BE2C (cell line): Measurements from ENCODE around the gene KIF14.

ENCODE experiments used
- DNase-seq: peaks from one replicate; pipeline ENCODE4 v3.0.0-alpha.2; 2020
- H3K27me3 ChIP-seq: fragments of 250-450 bp; sonication (Bioruptor Pico); 2 replicates; pipeline ENCODE4 v1.5.1; 2020; ENCODE audit warnings: mild to moderate bottlenecking
- H3K36me3 ChIP-seq: fragments of 250-450 bp; sonication (Bioruptor Pico); 2 replicates; pipeline ENCODE4 v1.5.1; 2020; ENCODE audit warnings: mild to moderate bottlenecking
- H3K4me1 ChIP-seq: fragments of 250-450 bp; sonication (Bioruptor Pico); 2 replicates; pipeline ENCODE4 v1.5.1; 2020
- H3K4me3 ChIP-seq: 2 replicates; pipeline ENCODE4 v1.5.1; 2011; ENCODE audit warnings: low read depth, low read length
- H3K9me3 ChIP-seq: fragments of 250-450 bp; sonication (Bioruptor Pico); 2 replicates; pipeline ENCODE4 v1.5.1; 2020
- CTCF ChIP-seq: IDR thresholded peaks from 2 replicates; pipeline ENCODE4 v1.5.1; 2012; ENCODE audit warnings: mild to moderate bottlenecking, low read depth, low read length

KIF14 gene

GRCh38 chr1:200619894-200620272 is 668 bp downstream of the KIF14 start:
- no peaks in the 10 kb centered on the region for H3K27me3 ChIP-seq
- TF ChIP-seq CTCF: no peak
- H3K9me3 ChIP-seq: no peaks in the 10 kb centered on the region
- peak overlapping the region; percentile 87 for H3K4me3 ChIP-seq
- no peaks in the 10 kb centered on the region for H3K4me1 ChIP-seq
- peaks cover 20% of the 10 kb centered on the region for H3K36me3 ChIP-seq
- no peak for DNase-seq

GRCh38 chr1:200610846-200611245 is 9.7 kb downstream of the KIF14 start:
- no peak for TF ChIP-seq CTCF
- peaks cover 46% of the 10 kb centered on the region for H3K36me3 ChIP-seq
- H3K4me3 ChIP-seq: no peak overlapping the region
- no peaks in the 10 kb centered on the region for H3K9me3 ChIP-seq
- no peaks in the 10 kb centered on the region for H3K27me3 ChIP-seq
- H3K4me1 ChIP-seq: no peaks in the 10 kb centered on the region
- DNase-seq: no peak

GRCh38 chr1:200602632-200603031 is 17.9 kb downstream of the KIF14 start:
- Histone ChIP-seq H3K27me3 (no peaks in the 10 kb centered on the region), H3K36me3 (peaks cover 39% of the 10 kb centered on the region), H3K4me1 (no peaks in the 10 kb centered on the region), H3K9me3 (no peaks in the 10 kb centered on the region), H3K4me3 (no peak overlapping the region)
- DNase-seq: no peak
- TF ChIP-seq CTCF: no peak

- no peak for DNase-seq
- H3K36me3 ChIP-seq: peaks cover 38% of the 10 kb centered on the region
These were observed 30.6 kb downstream of the KIF14 start for GRCh38 chr1:200590001-200590400.

GRCh38 chr1:200588698-200589097 is 31.9 kb downstream of the KIF14 start:
- TF ChIP-seq CTCF: no peak
- Histone ChIP-seq H3K4me1 (no peaks in the 10 kb centered on the region), H3K4me3 (no peak overlapping the region), H3K27me3 (no peaks in the 10 kb centered on the region), H3K9me3 (no peaks in the 10 kb centered on the region), H3K36me3 (peaks cover 42% of the 10 kb centered on the region)
- DNase-seq: no peak

More at GRCh38 chr1:200590001-200590400, 30.6 kb downstream of the KIF14 start:
- H3K27me3 ChIP-seq: no peaks in the 10 kb centered on the region
- H3K4me3 ChIP-seq: no peak overlapping the region
- no peaks in the 10 kb centered on the region for H3K4me1 ChIP-seq
- H3K9me3 ChIP-seq: no peaks in the 10 kb centered on the region
- TF ChIP-seq CTCF: no peak

GRCh38 chr1:200564319-200564718 is 56.2 kb downstream of the KIF14 start:
- no peak for DNase-seq
- TF ChIP-seq CTCF: no peak
- Histone ChIP-seq H3K4me3 (no peak overlapping the region), H3K36me3 (peaks cover 10% of the 10 kb centered on the region), H3K9me3 (no peaks in the 10 kb centered on the region), H3K27me3 (no peaks in the 10 kb centered on the region), H3K4me1 (no peaks in the 10 kb centered on the region)
